Measurements from ENCODE around the gene SLITRK4.

SLITRK4 gene

GRCh38 chrX:143663755-143664154 lies 27.9 kb upstream of the SLITRK4 start:
- Histone ChIP-seq H3K9me3 (ENCODE audit: severe bottlenecking) (no peaks in the 10 kb centered on the region), H3K36me3 (no peaks in the 10 kb centered on the region), H3K27me3 (ENCODE audit: insufficient read depth, low read depth, severe bottlenecking) (peaks cover 34% of the 10 kb centered on the region), H3K27ac (no peak overlapping the region), H3K4me3 (ENCODE audit: low read depth, low read length) (no peak overlapping the region)
- TF ChIP-seq, protein P1, sequence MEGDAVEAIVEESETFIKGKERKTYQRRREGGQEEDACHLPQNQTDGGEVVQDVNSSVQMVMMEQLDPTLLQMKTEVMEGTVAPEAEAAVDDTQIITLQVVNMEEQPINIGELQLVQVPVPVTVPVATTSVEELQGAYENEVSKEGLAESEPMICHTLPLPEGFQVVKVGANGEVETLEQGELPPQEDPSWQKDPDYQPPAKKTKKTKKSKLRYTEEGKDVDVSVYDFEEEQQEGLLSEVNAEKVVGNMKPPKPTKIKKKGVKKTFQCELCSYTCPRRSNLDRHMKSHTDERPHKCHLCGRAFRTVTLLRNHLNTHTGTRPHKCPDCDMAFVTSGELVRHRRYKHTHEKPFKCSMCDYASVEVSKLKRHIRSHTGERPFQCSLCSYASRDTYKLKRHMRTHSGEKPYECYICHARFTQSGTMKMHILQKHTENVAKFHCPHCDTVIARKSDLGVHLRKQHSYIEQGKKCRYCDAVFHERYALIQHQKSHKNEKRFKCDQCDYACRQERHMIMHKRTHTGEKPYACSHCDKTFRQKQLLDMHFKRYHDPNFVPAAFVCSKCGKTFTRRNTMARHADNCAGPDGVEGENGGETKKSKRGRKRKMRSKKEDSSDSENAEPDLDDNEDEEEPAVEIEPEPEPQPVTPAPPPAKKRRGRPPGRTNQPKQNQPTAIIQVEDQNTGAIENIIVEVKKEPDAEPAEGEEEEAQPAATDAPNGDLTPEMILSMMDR (IDR thresholded peaks at IDR 0.05; ENCODE audit: low read depth, low read length) = no peak
- DNase-seq = no peak

DNA sequence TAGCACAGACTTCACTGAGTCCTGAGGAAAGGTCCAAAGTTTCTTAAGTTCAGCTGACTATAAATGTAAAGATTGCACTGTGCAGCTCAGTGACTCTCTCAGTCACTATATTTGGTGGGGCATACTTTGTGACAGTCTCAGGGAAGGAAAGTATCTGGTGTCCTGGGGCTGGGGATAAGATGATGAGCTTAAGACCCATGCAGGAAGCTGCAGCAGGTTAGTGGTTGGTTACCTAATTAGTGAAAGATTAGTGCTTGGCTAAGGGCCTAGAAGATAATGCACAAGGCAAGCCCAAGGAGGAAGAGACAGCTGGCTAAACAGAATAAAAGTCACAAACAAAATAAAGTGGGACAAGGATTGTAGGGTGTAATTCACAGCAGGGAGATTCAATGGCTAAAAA lies 25.4 kb upstream of the SLITRK4 start:
- TF ChIP-seq, protein P1 (IDR thresholded peaks at IDR 0.05; ENCODE audit: low read depth, low read length) = no peak
- no peak overlapping the region for H3K27ac ChIP-seq
- no peak overlapping the region for H3K4me3 ChIP-seq (ENCODE audit: low read depth, low read length)
- H3K9me3 ChIP-seq (ENCODE audit: severe bottlenecking) = no peaks in the 10 kb centered on the region
- no peak for DNase-seq
- H3K27me3 ChIP-seq (ENCODE audit: insufficient read depth, low read depth, severe bottlenecking) = peaks cover 32% of the 10 kb centered on the region
- H3K36me3 ChIP-seq = no peaks in the 10 kb centered on the region

- no peaks in the 10 kb centered on the region for H3K9me3 ChIP-seq (ENCODE audit: severe bottlenecking)
- no peak overlapping the region for H3K4me3 ChIP-seq (ENCODE audit: low read depth, low read length)
- TF ChIP-seq, protein P1 (IDR thresholded peaks at IDR 0.05; ENCODE audit: low read depth, low read length) = peak; percentile 32
- H3K36me3 ChIP-seq = no peaks in the 10 kb centered on the region
- peaks cover 20% of the 10 kb centered on the region for H3K27me3 ChIP-seq (ENCODE audit: insufficient read depth, low read depth, severe bottlenecking)
- H3K27ac ChIP-seq = no peak overlapping the region
- DNase-seq = no peak
Measured at GRCh38 chrX:143648705-143649104, 12.8 kb upstream of the SLITRK4 start.

- Histone ChIP-seq H3K4me3 (ENCODE audit: low read depth, low read length) (no peak overlapping the region), H3K27me3 (ENCODE audit: insufficient read depth, low read depth, severe bottlenecking) (peaks cover 2% of the 10 kb centered on the region), H3K27ac (no peak overlapping the region), H3K9me3 (ENCODE audit: severe bottlenecking) (no peaks in the 10 kb centered on the region), H3K36me3 (no peaks in the 10 kb centered on the region)
- TF ChIP-seq, protein P1 (IDR thresholded peaks at IDR 0.05; ENCODE audit: low read depth, low read length) = no peak
- DNase-seq = no peak
Measured at GRCh38 chrX:143642426-143642825, 6.5 kb upstream of the SLITRK4 start.

GRCh38 chrX:143636831-143637230 lies 930 bp upstream of the SLITRK4 start:
- H3K27ac ChIP-seq = no peak overlapping the region
- TF ChIP-seq, protein P1 (IDR thresholded peaks at IDR 0.05; ENCODE audit: low read depth, low read length) = no peak
- no peak overlapping the region for H3K4me3 ChIP-seq (ENCODE audit: low read depth, low read length)

DNA sequence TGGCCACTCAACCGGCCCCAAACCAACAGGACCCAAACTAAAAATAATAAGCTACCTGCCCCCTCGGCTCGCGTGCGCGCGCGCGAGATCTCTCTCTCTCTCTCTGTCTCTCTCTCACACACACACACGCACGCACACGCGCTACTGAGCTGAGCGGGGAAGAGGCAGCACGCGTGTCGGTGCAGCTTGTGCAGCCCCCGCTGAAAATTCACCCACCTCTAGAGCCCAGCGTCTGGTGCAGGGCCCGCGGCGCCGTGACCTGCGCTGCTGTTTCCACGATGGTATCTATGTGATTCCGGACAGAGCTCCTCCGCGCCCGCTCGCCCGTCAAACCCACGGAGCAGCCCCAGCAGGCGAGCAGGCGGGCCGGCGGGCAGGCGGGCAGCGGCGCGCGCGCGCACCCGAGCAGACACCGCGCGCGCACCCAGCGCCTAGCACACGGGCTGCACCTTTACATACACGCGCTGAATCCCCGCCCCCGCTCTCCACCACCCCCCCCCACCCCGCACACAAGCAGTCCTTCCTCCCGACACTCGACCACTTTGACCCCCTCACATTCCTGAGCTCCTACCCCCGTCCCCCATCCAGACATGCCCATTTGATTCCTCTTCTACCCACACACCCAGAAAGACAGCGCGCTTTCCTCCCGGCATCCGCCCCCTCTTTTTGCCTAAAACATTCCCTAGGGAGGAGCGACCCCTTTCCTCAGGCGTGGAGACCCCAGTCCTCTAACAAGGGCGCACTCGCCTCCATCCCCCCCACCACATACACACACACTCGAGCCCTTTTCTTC lies 1.0 kb downstream of the SLITRK4 start:
- TF ChIP-seq, protein P1 (IDR thresholded peaks at IDR 0.05; ENCODE audit: low read depth, low read length) = no peak
- H3K9me3 ChIP-seq (ENCODE audit: severe bottlenecking) = no peaks in the 10 kb centered on the region

More at GRCh38 chrX:143636831-143637230, 930 bp upstream of the SLITRK4 start:
- peaks cover 43% of the 10 kb centered on the region for H3K27me3 ChIP-seq (ENCODE audit: insufficient read depth, low read depth, severe bottlenecking)
- H3K9me3 ChIP-seq (ENCODE audit: severe bottlenecking) = no peaks in the 10 kb centered on the region
- no peak for DNase-seq
- no peaks in the 10 kb centered on the region for H3K36me3 ChIP-seq

More for the DNA sequence above, 1.0 kb downstream of the SLITRK4 start:
- Histone ChIP-seq H3K27me3 (ENCODE audit: insufficient read depth, low read depth, severe bottlenecking) (peaks cover 60% of the 10 kb centered on the region), H3K27ac (no peak overlapping the region), H3K36me3 (no peaks in the 10 kb centered on the region), H3K4me3 (ENCODE audit: low read depth, low read length) (no peak overlapping the region)
- DNase-seq = no peak
